Kasumi-1 (cell line): ENCODE measurements around the gene SCP2.
"Not testable (repeated sequence)": the region's sequence is repeated elsewhere in the genome, so short reads cannot be mapped to it uniquely, and the experiment has no call there.

Experiments
- DNase-seq, 2 experiments: peaks; one replicate each; lab custom pipeline; 2025; lab: John Stamatoyannopoulos, UW

Gene SCP2

GRCh38 chr1:52916241-52916975 is 10.7 kb upstream of the SCP2 start:
- no peak for DNase-seq

- DNase-seq, result no peak
These were observed 9.9 kb upstream of the SCP2 start for GRCh38 chr1:52917156-52917555.

DNA sequence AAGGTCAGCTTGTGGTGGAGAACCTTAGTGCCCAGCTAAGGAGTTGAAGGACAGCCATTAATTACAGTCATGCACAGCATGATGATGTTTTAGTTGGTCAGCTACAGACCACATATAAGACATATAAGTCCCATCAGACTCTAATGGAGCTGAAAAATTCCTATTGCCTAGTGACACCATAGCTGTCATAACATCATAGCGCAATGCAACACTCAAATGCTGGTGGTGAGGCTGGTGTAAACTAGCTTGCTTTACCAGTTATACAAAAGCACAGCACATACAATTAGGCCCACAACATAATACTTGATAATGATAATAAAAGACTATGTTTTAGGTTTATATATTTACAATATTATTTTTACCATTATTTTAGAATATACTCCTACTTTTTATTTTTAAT is 9.5 kb upstream of the SCP2 start:
- no peak for DNase-seq

- no peak for DNase-seq
These were observed 8.9 kb upstream of the SCP2 start for GRCh38 chr1:52918201-52918600.

GRCh38 chr1:52919051-52919722 is 7.9 kb upstream of the SCP2 start:
- no peak for DNase-seq

- no peak for DNase-seq
These were observed 7.2 kb upstream of the SCP2 start for GRCh38 chr1:52919723-52920483.

DNA sequence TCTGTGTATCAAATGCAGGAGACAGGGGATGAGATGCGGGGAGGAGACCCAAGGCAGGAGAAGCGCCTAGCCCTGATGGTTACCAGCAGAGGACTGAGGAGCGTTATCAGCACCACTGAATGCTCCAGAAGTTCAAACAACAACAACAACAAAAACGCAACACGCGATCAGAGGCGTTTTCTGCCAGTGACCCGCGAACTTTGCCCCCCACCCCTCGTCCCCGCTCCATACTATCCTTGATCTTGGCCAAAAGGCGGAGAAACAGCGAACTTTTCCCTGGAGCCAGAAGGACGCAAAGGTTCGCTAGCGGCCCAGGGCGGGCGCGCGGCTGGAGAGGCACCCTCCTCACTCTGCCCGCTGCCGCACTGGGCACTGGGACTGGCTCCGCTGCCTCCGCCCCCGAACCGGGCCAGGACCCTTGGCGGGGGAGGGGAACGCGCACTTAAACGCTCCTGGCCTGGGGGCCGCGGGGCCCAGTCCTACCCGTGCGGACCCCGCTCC is 6.2 kb upstream of the SCP2 start:
- no peak for DNase-seq

DNA sequence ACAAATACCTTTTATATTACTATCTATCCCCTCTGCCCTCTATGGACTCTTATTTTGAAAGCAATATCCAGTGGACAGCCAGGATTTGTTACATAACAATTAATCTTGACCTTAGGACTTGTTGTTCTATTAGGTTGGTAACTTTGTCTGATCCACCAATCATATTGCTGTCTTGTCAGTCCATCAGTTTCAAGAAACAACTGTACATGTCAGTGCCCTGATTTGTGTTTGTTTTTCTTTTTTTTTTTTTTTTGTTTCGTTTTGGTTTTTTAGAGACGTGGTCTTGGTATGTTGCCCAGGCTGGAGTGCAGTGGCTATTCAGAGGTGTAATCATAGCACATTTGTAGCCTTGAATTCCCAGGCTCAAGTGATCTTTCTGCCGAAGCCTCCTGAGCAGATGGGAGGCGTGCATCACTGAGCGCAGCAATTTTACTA is 1.5 kb upstream of the SCP2 start:
- no peak for DNase-seq

DNA sequence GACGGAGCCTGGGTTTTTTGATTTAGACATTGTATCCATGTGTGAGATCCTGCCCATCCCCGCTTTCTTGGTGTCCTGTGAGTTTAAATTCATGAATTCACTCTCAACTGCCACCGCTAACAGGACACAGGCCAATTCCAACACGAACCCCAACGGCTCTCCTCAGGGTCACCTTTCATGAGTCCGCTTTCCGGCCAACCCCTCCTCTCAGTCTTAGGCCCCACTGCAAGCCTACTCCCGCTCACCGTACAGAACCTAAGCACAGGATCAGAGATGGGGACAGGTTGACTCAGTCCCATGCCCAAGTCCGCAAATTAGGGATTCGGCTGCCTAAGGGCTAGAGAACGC is 238 bp upstream of the SCP2 start:
- peak; percentile 59 to 64 for DNase-seq

DNA sequence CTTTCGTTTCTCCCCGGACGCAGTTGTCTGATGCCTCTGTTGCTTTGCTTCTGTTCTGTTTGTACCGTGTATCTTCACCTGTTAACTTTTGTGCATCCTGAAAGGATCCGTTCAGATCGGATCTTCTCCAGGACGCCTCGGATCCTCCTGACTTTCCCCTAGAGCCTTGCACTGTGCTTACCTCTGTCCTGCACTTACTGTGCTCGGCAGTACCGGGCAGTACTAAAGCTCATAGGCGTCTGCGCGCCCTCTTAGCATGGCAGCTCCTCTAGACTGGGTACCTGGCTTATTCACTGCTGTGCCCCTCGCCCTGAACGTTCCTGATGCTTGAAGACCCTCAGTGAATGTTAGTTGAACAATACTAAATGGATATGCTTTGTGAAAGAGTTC is 934 bp downstream of the SCP2 start:
- peak in 1 of 2 experiments; percentile 22 for DNase-seq

DNA sequence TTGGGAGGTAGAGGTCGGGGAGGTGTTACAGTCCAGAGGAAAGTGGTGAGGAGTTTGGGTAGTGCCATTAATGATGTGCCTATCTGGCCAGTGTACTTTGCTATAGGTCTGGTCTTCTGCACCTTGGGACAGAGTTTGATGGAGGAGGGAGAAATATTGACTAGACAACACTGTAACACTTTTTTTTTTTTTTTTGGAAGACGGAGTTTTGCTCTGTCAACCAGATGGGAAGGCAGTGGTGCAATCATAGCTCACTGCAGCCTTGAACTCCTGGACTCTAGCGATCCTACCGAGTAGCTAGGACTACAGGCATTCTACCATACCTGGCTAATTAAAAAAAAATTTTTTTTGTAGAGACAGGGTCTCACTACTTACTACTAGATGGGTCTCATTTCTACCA is 1.9 kb downstream of the SCP2 start:
- DNase-seq, result no peak

DNA sequence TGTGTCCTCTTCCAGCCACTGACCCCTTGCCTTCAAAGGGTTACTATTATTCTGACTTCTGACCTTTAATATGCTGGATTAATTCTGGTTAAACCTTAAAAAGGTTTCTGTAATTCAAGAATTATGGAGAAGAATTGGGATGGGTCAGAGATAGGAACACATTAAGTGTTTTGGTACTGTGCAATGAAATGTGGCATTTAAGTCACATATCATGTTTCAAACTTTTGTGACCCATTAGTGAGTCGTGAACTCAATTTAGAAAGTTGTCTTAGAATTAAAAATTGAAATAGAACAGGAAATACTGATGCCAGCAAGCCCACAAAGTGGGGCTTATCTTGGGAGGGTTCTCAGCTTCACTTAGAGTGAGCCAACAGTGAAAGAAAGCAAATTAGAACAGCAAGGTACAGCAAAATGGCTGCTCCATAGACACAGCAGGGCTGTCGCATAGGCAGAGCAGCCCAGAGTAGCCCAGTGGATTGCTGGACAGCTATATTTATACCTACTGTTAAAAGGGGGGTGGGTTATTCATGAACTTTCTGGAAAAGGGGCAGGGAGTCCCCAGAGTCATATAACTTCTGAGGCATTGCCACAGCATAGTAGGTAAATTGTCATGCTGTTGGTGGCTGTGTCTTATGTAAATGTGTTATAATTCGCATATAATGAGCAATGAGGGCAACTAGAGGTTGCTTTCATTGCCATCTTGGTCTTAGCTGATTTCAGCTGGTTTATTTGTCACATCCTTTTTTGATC is 10.5 kb downstream of the SCP2 start:
- DNase-seq, result no peak

DNA sequence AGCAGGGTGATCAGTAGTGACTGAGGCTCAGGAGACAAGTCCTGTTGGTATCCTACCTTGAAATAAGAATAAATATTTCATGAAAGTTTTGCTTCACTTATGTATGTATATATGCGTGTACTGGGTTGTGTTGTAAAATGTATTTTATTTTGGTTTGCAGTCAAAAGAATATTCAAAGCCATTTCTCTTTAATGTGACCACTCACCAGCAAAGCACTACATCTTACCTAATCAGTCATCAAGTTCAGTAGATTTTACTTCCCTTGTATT is 11.0 kb downstream of the SCP2 start:
- no peak for DNase-seq

DNA sequence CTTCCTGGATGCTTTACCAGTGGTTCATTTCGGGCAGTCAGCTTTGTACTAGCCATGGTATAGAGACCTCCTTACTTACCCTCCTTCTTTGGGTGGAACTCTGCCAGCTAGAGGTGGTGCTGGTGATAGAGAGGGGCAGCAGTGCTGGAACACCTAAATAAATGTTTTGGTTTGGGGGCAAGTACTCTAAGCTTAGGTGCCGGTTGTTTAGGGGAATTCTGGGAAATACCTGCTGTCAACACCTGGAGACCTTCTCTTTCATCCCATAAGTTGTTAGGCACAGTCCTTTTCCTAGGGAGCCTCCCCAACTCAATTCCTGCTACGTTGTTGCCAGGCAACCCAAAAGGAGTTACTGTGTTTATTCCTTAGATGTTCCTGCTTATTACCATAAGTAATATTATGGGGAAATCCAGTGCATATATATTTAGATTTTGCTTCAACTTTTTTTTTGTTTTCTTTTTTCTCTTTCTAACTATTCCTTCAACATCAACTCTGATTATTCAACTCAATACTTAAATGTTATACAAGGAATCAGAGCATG is 16.9 kb downstream of the SCP2 start:
- DNase-seq, result no peak

GRCh38 chr1:52944566-52944965 is 17.5 kb downstream of the SCP2 start:
- no peak for DNase-seq

DNA sequence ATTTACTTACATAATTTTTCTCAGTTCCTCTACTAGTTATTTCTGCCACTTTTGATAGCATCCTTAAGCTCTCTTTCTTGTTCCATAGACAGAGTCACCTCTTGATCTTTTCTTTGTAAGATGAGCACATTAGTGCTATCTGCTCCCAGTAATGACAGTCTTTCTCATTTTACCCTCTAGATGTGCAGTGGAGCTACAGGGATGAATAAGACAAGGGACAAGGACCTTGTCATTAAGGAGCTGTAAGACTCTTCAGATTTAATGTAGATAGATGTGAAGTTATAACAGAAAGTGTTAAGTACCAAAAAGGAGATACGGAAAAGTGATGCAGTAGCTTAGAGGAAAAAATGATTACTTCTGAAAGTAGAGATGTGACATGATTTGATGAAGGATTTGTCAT is 20.4 kb downstream of the SCP2 start:
- DNase-seq, result no peak

- not testable (repeated sequence) for DNase-seq
These were observed 22.5 kb downstream of the SCP2 start for GRCh38 chr1:52949602-52950001.

DNA sequence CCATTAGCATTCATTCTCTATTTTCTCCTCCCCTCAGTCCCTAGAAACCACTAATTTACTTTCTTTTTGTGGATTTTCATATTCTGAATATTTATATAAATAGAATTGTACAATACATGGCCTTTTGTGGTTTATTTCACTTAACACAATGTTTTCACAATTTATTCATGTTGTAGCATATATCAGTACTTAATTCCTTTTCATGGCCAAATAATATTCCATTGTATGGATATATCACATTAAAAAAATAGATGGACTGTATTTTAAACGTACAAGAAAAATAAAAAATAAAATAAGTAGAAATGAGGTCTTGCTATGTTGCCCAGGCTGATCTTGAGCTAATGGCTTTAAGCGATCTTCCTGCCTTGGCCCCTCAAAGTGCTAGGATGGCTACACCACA is 25.0 kb downstream of the SCP2 start:
- no peak for DNase-seq

GRCh38 chr1:52955129-52955970 is 28.3 kb downstream of the SCP2 start:
- DNase-seq, result no peak

- no peak for DNase-seq
These were observed 36.0 kb downstream of the SCP2 start for GRCh38 chr1:52963101-52963500.

- no peak for DNase-seq
These were observed 40.6 kb downstream of the SCP2 start for GRCh38 chr1:52967666-52968065.
